ENCODE measurements around the gene PFN3.
"Not testable (repeated sequence)": the region's sequence is repeated elsewhere in the genome, so short reads cannot be mapped to it uniquely, and the experiment has no call there.

The PFN3 gene

DNA sequence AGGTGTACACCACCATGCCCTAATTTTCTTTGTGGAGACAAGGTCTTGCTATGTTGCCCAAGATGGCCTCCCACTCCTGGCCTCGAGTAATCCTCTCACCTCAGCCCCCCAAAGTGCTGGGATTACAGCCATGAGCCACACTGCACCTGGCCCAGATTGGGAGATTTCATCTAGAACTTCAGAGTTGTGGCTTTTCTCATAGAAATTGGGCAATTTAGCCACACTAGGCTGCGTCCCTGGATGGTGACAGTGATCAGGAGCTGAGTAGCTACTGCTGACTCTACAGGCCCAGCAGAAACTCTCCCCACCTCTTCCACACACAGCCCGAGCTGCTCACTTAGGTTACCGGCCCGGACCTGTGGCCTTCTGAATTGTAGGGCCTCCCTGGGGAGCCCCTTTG is 7.7 kb downstream of the PFN3 start:
- DNase-seq: no peak

DNA sequence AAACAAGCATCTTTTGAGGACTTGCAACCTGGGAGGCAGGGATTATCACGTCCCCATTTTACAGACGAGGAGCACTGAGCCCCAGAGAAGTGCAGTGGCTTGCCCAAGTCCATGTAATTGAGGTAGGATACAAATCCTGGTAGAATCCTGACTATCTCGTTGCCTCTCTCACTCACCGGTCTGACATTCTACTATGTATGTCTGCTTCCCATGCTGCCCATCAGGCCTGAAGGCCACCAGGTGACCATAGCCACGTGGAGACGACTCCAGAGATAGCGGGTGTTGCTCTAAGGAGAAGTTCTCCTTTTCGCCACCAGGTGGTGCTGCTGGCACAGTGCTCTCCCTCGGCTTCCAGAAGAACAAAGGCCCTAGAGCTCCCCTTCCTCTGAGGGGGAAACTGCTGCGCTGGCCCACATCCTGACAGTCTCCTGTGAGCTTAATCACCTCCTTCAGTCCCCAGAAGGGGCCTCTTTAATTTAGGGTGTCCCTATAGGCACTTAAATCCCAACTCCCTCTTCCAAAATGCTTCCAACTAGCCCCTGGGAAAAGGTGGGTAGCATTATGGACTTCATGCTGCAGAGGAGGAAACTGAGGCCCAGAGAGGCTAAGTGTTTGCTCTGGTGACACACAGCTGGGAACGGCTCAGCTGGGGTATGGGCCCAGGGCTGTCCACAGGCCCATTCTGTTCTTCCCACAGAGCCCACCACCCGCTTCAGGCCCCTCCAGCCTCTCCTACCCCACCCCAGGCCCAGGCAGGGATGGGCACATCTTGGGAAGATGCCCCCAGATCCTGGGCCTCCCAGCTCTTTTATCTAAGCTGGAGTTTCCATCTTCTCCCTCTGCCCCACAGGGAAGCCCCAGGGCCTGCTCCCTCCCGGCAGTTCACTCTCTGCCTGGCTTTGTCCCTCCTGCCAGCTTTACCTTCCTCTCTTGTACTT is 9.8 kb downstream of the PFN3 start:
- DNase-seq: peak; percentile 83

DNA sequence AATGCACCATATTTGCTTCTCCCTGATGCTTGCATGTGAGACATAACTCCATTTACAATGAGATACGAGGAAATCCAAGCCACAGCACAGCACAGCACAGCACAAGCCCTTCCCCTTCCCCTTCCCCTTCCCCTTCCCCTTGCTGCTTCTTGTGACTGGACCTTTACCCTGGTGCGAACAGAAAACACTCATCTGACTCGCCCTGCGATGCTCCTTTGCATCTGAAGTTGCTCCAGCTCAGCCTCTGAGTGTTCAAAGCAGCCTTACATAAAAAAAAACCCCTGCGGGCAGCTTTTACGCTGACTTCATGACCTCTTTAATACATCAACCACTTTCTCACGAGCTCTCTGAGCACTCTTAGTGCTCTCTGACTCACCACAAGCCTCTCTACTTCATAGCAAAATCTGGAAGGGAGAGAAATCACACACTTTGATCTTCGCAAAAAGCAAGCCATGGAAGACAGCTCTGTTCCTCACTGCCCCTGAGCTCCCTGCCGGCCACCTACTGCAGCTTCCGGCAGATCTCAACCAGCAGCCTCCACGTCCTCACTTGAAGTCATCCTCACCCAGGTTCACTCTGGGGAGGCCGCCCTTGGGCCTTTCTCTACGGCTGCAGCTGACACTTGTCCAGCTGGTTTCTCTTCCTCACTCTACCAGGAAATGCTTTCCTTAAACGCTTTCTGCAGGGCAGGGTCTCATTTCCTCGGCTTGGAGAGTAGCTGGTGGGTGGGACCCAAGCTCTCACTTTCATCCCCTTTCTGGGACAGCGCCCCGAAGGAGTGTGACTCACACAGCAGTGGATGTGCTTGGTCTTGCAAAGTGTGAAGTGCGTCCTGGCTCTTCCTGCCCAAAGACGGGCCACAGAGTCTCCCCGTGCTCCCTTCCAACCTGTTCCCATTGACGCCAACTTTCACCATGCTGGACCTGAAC is 11.0 kb downstream of the PFN3 start:
- no peak for DNase-seq

DNA sequence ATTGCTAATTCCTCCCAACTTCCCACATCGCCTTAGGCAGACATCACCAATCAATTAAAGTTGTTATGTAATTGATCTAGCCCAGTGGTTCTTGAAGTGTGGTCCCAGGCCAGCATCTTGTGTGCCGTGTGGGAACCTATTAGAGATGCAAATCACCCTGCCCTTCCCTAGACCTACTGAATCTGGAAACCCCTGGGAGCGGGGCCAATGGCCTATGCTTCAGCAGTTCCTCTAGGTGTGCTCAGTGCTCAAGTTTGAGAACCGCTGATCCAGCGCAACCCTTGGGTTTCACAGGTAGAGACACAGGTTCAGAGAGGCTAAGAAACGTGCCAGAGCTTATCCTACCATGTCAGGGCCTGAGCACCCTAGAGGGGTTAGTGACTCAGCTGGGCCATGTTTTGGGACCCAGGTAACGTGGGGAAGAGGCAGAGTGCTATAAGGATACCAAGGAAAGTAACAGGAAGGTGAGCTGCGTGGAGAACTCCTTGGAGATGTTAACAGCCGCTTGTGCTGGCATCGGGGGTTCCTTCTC is 11.9 kb downstream of the PFN3 start:
- no peak for DNase-seq

DNA sequence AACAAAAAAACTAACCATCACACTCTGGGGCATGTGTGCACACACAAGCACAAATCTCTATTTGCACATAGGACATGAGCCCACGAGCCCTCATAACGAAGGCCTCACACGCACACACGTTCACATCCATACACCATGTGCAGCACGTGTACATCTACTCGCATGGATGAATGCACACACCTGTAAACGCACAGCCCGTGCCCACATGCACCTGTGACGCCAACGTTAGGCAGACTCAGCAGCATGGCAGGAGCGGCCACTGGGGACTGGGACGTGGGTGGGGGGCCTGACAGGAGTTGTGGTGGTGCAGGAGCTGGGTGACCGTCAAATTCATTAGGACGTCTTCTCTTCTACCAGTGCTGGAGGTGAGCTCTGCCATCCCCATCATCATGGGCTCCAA is 13.1 kb downstream of the PFN3 start:
- no peak for DNase-seq

DNA sequence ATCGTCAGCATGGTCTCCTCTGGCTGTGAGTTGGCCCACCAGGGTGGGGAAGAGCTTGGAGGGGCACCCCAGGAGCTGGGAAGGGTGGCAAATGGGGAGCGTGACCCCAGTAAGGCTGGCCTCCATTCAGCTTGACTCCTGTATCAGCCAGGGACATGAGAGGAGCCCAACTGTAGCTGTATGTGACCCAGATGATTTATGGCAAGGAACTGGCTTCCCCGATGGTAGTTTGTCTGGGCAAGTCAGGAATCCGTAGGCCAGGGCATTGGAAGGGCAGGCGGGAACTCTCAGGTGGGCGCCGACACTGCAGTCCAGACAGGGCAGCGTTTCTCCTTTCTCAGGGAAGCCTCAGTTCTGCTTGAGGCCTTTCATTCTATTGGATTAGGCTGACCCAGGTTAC is 13.9 kb downstream of the PFN3 start:
- DNase-seq: no peak

DNA sequence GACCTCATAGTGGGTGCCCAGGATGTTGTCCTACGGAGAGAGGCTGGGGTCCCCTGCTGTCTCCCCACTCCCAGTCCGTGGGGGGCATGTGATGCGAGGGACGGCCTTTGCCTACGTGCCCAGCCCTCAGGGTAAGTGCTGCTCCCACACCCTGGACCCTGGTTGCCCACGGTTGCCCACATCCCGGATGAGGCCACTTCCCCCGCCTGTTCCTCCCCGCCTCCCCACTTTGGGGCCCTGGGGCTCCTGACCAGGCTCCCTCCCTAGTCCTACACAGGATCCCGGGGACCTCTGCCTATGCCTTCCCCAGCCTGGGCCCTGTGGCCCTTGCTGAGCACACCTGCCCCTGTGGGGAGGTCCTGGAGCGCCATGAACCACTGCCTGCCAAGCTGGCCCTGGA is 14.7 kb downstream of the PFN3 start:
- no peak for DNase-seq

DNA sequence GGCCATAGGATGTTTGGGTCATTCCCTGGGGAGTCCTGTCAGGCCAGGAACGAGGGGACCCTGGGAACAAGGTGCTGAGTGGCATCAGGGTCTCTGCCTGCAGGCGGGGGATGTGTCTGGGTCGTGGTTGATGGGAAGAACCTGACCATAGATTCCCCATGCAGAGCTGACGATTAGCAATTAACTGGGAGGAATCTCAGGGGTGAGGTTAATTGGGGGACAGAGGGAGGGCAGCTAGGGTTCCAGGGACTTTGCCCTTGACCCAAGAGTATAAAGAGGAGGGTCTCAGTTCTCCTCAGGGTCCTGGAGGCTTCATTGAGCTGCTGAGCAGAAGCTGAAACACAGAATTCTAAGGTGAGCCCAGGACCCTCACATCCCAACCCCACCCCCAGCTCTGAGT is 16.3 kb downstream of the PFN3 start, which contains the start of gene SLC34A1:
SLC34A1 (plus strand) TSS at position 301 of the 400 bp plus-strand sequence. CDS start 1,308 bp downstream, outside the sequence.
- DNase-seq: no peak

DNA sequence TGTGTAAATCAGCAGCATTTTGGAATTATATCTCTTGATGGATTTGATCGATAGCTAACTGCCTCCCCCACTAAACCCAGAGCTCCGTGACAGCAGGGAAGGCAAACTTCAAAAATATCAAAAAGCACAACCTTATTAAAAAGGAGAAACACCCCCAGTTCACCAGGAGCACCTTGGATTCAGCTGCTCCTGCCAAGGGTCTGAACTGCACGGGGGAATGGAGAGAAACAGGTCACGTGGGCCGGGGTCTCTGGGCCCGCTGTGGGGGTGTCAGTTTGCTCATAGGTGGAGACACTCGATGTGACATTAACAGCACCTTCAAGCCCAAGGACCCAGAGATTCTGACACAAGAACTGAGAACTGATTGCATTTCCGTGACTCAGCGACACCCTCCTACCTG is 17.3 kb downstream of the PFN3 start:
- no peak for DNase-seq

DNA sequence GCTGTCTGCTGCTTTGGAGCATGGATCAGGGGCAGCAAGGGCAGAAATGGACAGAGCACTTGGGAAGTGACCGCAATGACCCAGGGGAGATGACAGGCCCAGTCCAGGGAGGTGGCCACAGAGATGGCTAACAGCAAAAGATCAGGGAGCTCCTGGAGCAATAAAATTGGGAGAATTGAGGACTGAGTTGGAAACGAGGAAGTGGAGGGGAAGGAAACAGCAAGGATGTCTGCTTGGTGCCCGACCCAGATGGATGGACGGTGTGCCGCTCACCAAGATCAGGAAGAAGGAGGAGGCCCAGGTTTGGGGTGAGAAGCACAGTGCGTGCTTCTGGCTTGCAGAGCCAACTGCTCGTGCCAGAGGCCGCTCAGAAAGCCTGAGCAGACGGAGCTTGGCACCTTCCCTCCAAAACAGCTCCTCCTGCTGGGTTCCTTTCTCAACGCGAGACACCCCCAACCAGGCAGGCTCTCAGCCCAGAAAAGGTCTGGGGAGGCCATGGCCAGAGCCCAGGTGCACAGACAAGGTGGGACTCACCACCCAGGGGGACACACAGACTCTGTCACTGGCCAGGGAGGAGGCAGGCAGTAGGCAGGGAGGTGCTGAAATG is 17.9 kb downstream of the PFN3 start:
- DNase-seq: no peak

DNA sequence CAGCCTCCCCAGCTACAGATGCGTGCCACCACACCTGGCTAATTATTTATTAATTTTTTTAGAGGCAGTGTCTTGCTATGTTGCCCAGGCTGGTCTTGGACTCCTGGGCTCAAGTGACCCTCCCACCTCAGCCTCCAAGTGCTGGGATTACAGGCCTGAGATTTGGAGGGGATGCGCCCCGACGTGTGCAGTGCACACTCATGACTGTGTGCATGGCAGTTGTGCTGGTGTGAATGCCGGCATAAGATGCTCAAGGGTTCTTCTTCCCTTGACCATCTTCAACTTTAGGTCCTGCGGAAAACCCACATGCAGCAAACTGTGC is 19.7 kb downstream of the PFN3 start:
- DNase-seq: no peak

DNA sequence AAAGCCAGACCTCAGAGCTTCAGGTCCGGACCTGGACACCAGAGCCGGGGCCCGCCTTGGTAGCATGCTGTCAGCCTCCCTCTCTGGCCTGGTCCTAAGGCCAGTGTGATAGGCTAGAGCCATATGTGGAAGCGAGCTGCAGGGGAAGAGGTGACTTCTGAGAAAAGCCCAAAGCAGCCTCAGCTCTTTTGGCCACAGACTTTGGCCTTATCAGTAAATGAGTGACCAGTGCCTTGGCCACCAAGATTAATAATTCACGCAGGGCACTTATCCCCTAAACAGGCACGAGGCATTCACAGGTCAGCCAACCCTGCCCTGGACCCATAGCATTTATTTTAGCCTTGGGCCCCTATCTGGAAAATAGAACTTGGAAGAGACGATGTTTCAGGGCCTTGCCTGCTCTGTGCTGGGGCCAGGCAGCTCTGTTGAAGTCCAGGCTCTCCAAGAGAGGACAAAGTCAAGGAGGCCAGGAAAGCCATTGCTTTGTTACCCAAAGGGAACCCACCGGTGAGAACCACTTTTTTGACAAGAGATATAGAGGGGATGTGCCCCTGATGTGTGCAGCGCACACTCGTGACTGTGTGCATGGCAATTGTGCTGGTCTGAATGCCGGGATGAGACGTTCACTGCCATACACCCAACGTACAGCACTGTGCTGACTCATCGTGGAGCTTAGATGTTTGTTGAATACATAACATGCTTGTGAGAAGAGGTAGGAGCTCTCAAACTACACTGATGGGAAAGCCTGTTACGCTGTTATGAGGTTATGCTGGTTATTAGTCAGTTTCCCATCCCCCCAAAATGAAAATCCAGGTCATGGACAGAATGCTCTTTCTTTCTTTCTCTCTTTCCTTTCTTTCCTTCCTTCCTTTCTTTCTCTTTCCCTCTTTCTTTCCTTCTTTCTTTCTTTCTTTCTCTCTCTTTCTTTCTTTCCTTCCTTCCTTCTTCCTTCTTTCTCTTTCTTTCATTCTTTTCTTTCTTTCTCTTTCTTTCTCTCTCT is 21.3 kb downstream of the PFN3 start:
- DNase-seq: no peak

DNA sequence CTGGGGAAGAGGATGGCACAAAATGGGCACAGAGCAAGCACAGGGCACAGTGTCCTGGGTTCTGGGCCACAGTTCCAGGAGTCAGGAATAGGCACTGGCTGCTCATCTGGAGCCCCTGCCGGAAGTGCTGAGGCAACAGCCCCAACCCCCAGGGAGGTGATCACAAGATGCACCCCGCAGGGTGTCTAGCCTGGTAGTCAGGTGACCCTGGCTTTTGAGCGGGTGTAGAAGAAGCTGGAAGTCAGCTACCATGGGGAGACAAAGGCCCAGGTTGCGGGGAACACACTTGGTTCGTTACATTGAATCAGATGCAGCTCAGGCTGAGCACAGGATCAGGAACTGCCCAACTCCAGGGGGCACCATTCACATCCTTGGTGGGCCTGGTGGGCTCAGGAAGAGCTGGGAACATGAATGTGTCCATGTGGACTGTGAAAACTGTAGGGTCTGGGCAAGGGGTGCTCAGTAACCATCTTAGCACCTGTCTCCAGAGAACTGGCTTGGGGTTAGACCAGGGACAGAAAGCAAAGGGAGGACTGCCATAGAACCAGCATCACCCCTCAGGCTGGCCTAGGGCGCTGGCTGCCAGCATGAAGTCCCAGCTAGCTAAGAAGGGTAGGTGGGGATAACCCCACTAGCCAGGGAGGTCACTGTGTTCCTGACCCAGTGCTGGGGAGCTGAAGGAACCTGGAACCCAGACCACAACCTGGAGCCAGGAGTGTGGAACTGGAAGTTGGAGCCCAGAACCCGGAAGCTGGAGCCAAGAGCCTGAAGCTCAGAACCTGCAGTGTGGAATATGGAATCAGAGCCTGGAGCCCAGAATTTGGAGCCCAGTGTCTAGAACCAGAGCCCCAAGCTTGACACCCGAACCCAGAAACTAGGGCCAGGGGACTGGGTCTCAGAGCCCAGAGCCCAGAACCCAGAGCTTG is 22.3 kb downstream of the PFN3 start:
- no peak for DNase-seq

DNA sequence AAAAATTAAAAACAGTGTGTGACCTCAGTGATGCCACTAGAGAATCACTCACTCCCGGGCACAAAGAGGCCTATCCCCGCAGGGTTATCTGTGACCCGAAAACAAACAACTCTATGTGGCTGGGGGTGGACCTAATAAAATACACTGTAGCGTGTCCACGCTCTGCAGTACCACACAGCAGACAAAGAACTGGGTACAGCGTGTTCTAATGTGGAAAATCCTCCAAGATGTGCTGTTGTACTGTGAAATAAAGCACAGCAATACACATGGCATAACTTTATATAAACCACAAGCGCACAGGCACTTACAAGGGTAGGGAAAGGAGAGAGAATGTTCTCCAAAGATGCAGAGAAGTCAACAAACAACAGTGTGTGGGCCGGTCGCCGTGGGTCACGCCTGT is 24.4 kb downstream of the PFN3 start:
- DNase-seq: no peak

DNA sequence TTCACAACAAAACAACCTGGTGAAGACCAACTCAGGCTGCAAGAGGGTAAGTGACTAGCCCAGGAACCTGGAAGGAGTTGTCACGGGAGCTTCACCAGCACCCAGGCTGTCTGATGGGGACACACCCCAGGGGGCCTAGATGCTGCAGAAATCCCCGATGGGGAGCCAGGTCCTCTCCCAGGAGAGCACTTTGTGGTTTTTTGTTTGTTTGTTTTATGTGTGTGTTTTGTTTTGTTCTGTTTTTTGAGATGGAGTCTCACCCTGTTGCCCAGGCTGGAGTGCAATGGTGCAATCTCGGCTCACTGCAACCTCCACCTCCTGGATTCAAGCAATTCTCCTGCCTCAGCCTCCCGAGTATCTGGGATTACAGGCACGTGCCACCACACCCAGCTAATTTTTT is 24.9 kb downstream of the PFN3 start:
- not testable (repeated sequence) for DNase-seq

DNA sequence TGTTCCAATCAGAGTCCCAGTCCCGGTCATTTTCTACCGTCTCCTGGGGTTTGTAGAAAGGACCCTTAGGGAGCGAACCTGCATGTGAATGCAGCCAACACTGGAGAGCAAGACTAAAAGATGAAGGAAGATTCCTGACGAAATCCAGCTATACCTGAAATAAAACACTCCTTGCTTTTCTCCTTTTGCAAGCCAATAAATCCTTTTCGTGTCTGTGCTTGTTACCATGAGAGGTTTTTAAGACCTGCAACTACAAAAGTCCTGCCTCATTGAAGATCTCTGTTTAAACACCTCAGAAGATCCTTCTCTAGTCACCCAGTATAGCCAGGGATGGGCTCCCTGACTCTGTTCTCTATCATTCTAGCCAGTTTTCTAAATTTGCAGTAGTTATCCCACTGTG is 26.2 kb downstream of the PFN3 start:
- no peak for DNase-seq

DNA sequence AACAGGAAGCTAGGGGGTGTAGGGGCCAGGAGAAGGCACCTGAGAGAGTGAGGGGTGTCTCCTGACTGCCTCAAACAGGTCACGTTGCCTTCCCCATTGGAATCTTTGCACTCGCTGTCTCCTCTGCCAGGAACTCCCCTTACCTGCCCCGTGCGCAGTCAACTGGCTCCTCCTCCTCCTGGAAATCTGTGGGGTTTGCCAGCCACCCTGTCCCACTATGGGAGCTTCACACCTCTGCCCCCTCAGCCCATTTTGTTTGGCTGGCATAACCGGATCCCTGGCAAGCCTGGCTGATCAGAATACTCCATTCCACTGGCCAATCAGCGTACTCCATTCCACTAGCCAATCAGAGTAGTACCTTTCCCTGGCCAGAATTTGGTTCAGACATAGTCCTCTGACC is 26.7 kb downstream of the PFN3 start:
- no peak for DNase-seq

DNA sequence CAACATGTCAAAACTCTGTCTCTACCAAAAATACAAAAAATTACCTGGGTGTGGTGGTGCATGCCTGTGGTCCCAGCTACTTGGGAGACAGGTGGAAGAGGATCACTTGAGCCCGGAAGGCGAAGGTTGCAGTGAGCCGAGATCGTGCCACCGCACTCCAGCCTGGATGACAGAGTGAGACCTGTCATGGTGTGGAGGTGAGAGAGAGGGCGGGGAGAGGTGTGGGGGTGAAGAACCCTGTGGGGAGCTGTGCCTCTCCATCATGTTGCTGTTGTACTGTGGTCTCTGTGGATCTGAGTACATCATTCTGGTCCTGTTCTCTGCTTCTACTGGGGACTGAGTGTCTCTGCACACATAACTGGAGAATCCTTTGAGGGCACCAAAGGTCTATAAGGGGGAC is 27.6 kb downstream of the PFN3 start:
- no peak for DNase-seq

DNA sequence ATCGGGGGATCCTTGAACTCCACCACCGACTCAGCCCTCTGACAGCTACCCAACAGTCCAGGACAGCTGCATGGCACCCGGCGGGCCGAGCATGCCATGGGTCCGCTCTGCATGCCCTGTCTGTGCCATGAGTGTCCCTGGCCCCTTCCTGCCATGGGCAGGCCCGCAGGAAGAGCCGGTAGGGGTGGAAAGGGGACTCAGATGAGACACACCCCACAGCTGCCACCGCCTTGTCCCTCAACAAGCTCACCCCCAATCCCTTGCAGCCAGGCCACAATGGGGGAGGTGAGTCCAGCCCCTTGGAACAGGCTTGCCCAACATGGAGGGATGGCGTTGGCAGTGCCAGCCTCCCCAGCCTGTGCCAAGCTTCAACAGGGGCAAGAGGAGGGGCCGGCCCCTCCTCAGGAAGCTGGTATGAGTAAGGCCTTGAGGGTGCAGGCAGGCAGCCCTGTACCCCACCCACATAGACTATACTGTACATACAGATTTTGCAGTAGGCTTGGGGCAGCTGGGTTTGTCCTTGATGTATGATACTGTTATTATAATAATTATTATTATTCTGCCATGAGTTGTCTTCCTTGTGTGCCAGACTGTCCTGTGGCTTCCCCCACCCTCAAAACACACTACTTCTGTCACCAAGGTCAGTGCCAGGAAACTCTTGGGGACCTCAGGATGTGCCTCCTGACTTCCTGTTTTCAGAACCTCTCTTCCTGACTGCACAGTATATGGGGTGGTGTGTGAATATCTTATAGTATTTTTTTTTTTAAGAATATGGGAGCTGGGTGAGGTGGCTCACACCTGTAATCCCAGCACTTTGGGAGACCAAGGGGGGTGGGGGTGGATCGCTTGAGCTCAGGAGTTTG is 28.2 kb downstream of the PFN3 start:
- no peak for DNase-seq

All from activated T-cell treated with anti-CD3 and anti-CD28 coated beads for 4 hours (primary cell).